Inferior parietal cortex (tissue), 1 donor: ENCODE results near the gene KLHDC10.
"Not testable (repeated sequence)": the region's sequence is repeated elsewhere in the genome, so short reads cannot be mapped to it uniquely, and the experiment has no call there.

ENCODE experiments used
- DNase-seq: peaks from one replicate; pipeline ENCODE4 v3.0.0-alpha.2; 2016; ENCODE audit errors: extremely low spot score

KLHDC10 gene

DNA sequence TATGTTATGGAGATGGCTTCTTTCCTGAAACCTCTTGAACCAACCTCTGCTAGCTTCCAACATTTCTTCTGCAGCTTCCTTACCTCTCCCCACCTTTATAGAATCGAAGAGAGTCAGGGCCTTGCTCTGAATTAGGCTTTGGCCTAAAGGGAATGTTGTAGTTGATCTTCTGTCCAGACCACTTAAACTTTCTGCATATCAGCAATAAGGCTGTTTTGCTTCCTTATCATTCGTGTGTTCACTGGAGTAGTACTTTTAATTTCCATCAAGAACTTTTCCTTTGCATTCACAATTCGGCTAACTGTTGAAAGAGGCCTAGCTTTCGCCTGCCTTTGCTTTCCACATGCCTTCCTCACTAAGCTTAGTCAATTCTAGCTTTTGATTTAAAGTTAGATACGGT is 48.0 kb downstream of the KLHDC10 start:
- no peak for DNase-seq

DNA sequence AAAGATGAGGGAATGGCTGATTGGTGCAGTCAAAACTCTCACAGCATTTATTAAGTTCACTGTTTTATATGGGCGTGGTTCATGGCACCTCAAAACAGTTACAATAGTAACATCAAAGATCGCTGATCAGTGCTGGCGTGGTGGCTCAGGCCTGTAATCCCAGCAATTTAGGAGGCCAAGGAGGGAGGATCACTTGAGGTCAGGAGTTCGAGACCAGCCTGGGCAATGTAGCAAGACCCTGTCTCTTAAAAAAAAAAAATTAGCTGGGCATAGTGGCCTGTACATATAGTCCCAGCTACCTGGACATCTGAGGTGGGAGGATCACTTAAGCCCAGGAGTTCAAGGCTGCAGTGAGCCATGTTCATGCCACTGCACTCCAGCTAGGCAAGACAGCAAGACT is 48.5 kb downstream of the KLHDC10 start:
- no peak for DNase-seq

GRCh38 chr7:130123501-130123900 is 53.2 kb downstream of the KLHDC10 start:
- no peak for DNase-seq

- no peak for DNase-seq
Observed at GRCh38 chr7:130124711-130125110, 54.4 kb downstream of the KLHDC10 start.

DNA sequence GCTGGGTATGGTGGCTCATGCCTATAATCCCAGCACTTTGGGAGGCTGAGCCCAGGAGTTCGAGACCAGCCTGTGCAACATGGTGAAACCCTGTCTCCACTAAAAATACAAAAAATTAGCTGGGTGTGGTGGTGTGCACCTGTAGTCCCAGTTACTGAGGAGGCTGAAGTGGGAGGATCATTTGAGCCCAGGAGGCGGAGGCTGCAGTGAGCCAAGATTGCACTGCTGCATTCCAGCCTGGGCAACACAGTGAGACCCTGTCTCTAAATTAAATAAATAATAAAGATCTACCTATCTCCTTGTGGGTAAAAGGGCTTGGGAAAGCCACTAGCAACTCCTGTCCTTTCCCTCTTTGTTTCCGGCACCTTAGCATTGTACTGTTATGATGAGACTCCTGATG is 56.5 kb downstream of the KLHDC10 start:
- not testable (repeated sequence) for DNase-seq

GRCh38 chr7:130127404-130127803 is 57.1 kb downstream of the KLHDC10 start:
- DNase-seq = no peak

DNA sequence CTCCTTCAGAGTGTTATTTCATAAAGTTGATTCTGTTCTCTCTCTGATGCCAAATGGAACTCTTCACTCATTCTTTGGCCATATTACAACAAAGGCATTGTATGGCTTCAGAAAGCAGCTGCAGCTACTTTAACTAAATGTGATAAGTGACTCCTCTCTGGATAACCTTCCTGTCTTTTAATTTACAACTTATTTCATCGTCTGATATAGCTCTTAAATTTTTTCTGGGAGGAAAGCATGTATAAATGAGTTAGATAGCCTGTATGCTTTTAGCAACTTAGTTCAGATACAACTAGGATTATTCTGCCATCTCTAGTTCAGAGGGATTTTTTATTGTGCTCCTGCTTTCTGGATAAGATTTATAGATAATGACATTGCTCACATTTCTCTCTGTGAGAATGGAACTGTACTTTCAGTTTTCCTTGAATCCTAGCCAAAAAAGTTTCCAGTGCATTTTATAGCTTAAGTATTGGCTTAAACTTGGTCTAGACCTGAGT is 57.5 kb downstream of the KLHDC10 start:
- DNase-seq = no peak

- no peak for DNase-seq
Observed at GRCh38 chr7:130129011-130129411, 58.7 kb downstream of the KLHDC10 start.

DNA sequence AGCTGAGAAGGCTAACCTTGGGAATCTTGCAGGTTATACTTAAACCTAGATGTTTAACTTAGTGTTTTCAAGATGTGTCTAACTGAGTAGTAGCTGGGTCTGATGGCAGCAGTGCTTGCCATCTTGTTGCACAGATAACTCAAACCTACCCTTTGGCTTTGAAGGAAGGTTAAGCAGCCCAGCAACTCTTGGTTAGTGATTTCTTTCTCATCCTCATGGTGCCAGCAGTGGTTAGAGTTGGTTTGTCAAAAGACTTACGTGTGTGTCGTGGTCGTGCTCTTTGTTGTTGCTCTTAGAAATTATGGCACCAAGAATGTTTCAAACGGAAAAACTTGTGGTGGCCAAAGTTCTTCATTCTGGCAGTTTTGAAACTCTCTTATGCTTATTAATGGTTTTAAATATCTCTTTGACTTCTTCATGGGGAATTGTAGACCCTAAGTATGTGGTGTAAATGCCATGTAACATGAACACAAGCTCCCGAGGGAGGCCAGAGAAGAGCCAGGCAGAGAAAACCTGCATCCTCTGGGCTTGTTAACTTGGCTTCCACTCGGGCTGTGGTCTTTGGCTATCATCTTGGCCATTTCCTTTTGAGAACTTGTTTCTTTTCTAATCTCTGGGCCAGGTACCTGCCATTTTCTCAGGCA is 61.0 kb downstream of the KLHDC10 start:
- no peak for DNase-seq

DNA sequence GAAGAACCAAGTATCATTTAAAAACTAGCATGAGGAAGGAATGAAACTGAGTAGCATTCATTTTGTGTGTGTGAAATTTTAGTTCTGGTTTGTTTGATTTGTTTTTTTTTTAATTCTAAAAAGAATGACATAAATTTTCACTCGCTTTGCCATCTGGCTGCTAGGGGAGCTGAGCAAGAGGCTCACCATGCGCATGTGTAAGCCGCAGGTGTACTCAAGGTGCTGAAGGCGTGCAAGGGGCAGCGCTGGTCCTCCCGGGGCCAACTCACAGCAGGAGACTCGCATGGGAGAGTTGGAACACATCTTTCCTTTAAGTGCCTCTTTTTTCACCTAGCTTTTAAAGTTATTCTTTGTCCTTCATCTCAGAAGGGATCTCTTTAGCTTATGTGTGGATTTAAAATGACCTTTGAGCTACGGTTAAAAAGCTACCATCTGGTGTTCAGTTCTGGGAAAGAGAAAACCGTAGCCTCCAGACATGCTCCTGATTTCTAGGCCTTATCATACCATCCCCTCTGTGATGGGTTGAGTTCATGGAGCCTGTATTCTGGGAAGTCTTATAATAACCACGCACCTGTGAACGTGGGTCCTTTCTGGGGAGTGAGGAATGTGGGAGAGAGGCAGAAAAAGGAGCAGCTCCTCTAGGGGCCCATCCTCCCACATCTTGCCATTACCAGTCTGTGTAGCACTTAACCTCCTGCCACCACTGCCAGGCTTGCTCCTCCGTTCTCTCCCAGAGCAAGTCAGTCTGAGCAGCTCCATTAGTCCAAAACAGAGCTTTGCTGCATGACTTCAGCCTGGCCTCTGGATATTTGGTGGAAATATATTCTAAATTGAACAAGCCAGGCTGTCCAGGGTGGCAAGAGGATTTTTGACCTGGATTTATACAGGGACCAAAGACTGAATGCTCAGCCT is 61.9 kb downstream of the KLHDC10 start:
- DNase-seq = no peak

- DNase-seq = no peak
Observed at GRCh38 chr7:130133029-130133782, 62.9 kb downstream of the KLHDC10 start.

- DNase-seq = no peak
Observed at GRCh38 chr7:130134106-130134636, 63.8 kb downstream of the KLHDC10 start.

DNA sequence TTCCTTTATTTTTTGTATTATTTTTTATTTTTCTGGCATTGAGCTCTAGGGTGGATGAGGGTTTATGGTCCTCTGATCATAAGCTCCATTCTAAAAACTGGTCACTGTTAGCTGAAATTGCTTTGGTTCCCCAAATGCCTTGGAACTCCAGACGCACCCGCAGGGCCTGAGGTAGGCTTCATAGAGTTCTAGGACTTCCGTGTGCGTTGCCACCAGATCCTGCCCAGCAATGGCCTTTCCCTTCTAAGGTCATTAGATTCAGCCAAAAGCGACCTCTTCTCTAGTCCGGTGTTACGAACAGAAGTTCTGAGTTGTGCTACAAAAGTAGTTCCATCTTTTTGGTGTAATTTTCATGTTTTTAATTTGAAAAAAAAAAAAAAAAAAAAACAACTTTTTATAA is 64.4 kb downstream of the KLHDC10 start:
- no peak for DNase-seq

DNA sequence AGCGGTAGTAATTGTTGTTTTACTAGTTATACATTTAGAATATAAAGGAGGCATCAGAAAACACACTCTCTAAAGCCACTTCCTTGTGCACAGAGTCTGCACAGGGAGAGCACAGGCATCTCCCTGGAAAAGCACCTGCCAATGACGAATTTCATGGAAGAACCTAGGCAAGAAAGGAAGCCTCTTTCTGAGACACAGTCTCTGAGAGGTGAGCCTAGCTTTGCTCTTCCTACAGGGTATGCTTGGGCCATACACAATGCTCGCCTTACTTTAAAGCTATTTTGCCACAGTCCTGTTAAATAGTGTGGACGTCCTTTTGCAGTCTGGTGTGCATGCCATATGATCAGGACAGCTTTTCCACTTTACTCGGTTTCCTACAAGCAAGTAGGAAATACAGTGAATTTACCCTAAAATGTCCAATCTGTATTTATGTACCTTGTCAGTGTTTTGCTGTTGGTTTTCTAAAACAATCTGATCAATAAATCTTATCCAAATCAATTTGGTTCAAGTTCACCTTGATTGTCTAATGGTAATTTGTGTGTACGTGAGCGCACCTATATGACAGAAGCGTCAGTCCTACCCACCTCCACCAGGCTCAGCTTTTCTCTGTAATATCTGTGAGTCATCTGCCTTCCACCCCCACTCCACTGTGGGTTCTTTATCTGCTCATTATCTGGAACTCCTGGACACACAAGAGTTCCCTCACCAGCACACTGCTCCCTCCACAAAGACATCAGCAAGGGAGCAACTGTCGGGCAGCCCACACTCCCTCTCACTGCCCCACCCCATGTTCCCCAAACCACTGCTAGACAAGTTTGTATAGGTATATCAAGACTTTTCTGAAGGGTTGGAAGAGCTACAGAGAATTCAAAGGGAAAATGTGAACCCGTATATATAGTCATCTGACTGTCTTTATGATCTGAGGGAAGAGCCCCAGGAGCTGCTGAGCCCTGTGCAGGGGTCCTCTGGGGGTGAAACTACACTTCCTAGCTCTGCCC is 65.2 kb downstream of the KLHDC10 start:
- peak; percentile 67 for DNase-seq

GRCh38 chr7:130136579-130137167 is 66.3 kb downstream of the KLHDC10 start:
- DNase-seq = no peak

DNA sequence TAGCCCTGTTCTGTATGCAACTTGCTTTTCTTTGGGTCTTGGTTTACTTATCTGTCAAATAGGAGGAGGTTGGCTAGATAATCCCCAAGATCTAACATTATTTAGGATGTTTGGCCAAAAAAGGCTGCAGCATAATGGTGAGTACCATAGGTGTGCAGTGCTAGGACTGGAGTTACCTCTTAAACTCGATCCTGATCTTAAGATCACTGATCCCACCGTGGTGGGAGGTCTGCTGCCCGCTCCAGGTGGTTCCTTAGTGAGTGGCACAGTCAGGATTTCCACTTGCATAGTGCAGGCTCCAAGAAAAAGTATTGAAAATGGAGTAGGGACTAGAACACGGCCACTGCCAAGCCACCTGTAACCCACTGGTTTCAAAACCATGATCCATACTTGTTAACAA is 66.9 kb downstream of the KLHDC10 start:
- no peak for DNase-seq

- DNase-seq = no peak
Observed at GRCh38 chr7:130139193-130139960, 69.0 kb downstream of the KLHDC10 start.

GRCh38 chr7:130140551-130141160 is 70.3 kb downstream of the KLHDC10 start:
- DNase-seq = no peak
